Nephron progenitor cell (in vitro differentiated cells): ENCODE data around the gene FRMD4A.
A peak's percentile ranks its signal among the peaks of the same experiment; 100 is the strongest.
"Not testable (repeated sequence)": the region's sequence is repeated elsewhere in the genome, so short reads cannot be mapped to it uniquely, and the experiment has no call there.

Source experiments
- DNase-seq: peaks from one replicate; pipeline ENCODE4 v3.0.0; 2021
- H3K27ac Mint-ChIP-seq: 2 replicates; pipeline ENCODE4 v1.8.0; 2021; ENCODE audit warnings: mild to moderate bottlenecking, moderate library complexity, mixed read lengths
- H3K27me3 Mint-ChIP-seq: 2 replicates; pipeline ENCODE4 v1.8.0; 2021; ENCODE audit warnings: mild to moderate bottlenecking, low read depth, mixed read lengths; ENCODE audit not compliant: poor library complexity
- H3K36me3 Mint-ChIP-seq: 2 replicates; pipeline ENCODE4 v1.8.0; 2021; ENCODE audit warnings: low read depth, mixed read lengths
- H3K4me1 Mint-ChIP-seq: 2 replicates; pipeline ENCODE4 v1.8.0; 2021; ENCODE audit warnings: mixed read lengths
- H3K4me3 Mint-ChIP-seq: 2 replicates; pipeline ENCODE4 v1.8.0; 2021; ENCODE audit warnings: mild to moderate bottlenecking, moderate library complexity, mixed read lengths
- H3K9me3 Mint-ChIP-seq: 2 replicates; pipeline ENCODE4 v1.8.0; 2021; ENCODE audit warnings: mild to moderate bottlenecking, moderate library complexity, mixed read lengths
- CTCF ChIP-seq: fragments of 200-600 bp; sonication (generic); IDR thresholded peaks from 2 replicates; pipeline ENCODE4 v1.5.0; 2021; ENCODE audit warnings: antibody characterized with exemption

FRMD4A gene

GRCh38 chr10:14208231-14208630 lies 122.5 kb downstream of the FRMD4A start:
- Mint-ChIP-seq H3K27ac (no peak overlapping the region), H3K27me3 (peaks cover 11% of the 10 kb centered on the region), H3K4me1 (peaks cover 19% of the 10 kb centered on the region), H3K9me3 (no peaks in the 10 kb centered on the region), H3K36me3 (no peaks in the 10 kb centered on the region), H3K4me3 (no peak overlapping the region)
- TF ChIP-seq CTCF = no peak
- DNase-seq = no peak

- no peak for DNase-seq
- no peaks in the 10 kb centered on the region for H3K9me3 Mint-ChIP-seq
- peaks cover 5% of the 10 kb centered on the region for H3K27me3 Mint-ChIP-seq
- H3K4me3 Mint-ChIP-seq = no peak overlapping the region
- no peaks in the 10 kb centered on the region for H3K36me3 Mint-ChIP-seq
- H3K27ac Mint-ChIP-seq = no peak overlapping the region
- H3K4me1 Mint-ChIP-seq = peaks cover 28% of the 10 kb centered on the region
- TF ChIP-seq CTCF = no peak
Measured at GRCh38 chr10:14205233-14205632, 125.5 kb downstream of the FRMD4A start.

DNA sequence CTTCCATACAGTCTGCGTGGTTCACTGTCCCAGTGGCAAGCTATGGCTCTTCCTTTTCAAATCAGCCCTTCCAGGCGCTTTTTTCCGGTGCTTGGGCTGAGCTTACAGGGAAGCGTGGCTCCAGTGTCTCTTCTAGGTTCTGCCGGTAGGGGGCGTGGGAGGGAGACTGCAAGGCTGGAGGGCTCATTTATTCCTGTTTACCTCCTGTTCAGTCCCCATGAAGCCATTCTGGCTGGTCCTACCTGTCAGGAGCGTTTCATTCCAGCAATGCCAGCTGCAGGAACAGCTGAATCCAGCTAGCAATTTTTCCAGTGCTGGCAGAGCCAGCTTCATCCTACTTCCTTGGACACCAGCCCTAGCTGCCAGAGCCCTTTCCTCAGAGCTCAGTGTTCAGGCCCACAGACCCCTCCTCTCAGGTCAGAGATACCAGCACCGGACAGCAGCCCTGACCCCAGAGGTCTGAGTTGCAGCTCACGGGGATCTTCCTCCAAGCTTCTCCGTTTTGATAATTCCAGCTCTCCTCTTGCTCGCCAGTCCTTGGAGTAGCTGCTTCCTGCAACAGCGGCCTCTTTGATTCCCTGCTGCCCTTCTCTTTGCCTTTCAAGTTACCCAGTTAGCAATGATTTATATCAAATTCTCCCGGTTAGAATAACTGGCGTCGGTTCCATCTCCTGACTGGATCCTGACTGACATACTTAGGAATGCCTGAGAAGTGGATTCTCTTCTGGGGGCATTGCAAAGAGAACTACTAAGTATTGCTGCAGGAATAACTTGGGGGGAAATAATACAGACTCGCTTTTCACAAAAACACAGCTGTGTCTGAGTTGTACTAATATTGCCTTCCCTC lies 129.8 kb downstream of the FRMD4A start:
- no peaks in the 10 kb centered on the region for H3K36me3 Mint-ChIP-seq
- peak overlapping the region; percentile 78 for H3K27ac Mint-ChIP-seq
- H3K9me3 Mint-ChIP-seq = no peaks in the 10 kb centered on the region
- TF ChIP-seq CTCF = peak; percentile 51
- no peak overlapping the region for H3K4me3 Mint-ChIP-seq
- H3K27me3 Mint-ChIP-seq = peaks cover 13% of the 10 kb centered on the region
- peaks cover 37% of the 10 kb centered on the region for H3K4me1 Mint-ChIP-seq
- peak; percentile 53 for DNase-seq

DNA sequence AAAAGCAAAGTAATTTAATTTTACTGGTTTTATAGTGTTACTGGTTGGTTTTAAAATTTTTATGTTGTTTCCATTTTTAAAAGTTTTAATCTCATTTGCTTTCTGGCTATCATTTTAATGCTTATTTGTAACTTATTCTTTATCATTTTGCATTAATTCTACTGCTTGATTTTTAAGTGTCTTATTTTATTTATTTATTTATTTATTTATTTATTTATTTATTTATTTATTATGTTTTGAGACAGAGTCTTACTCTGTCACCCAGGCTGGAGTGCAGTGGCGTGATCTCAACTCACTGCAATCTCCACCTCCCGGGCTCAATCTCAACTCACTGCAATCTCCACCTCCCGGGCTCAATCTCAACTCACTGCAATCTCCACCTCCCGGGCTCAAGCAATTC lies 131.6 kb downstream of the FRMD4A start:
- not testable (repeated sequence) for H3K4me3 Mint-ChIP-seq, H3K27ac Mint-ChIP-seq, DNase-seq, H3K27me3 Mint-ChIP-seq, H3K9me3 Mint-ChIP-seq, H3K36me3 Mint-ChIP-seq
- H3K4me1 Mint-ChIP-seq = peaks cover 37% of the 10 kb centered on the region

GRCh38 chr10:14198078-14198477 lies 132.6 kb downstream of the FRMD4A start:
- no peak for DNase-seq
- no peaks in the 10 kb centered on the region for H3K9me3 Mint-ChIP-seq
- no peak overlapping the region for H3K27ac Mint-ChIP-seq
- H3K4me1 Mint-ChIP-seq = peaks cover 39% of the 10 kb centered on the region
- TF ChIP-seq CTCF = no peak
- no peaks in the 10 kb centered on the region for H3K36me3 Mint-ChIP-seq
- peaks cover 8% of the 10 kb centered on the region for H3K27me3 Mint-ChIP-seq
- H3K4me3 Mint-ChIP-seq = no peak overlapping the region

DNA sequence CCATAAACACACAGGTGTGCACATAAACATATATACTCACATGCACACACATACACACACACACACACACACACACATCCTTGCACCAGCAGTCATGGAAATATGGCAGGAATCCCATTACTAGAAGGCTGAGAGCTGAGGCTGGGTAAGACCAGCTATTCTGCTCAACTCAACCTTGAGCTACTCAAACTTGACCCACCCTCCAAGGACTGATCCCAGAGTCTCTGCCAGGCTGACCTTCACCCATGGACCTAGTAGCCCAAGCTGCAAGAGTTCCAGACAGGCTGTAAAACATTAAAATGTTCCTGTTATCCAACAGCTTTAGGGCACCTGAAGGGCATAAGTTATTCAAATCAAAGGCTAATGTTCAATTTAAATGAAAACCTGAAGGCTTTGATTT lies 134.6 kb downstream of the FRMD4A start:
- Mint-ChIP-seq H3K36me3 (no peaks in the 10 kb centered on the region), H3K27me3 (peaks cover 8% of the 10 kb centered on the region), H3K9me3 (no peaks in the 10 kb centered on the region), H3K4me1 (peaks cover 52% of the 10 kb centered on the region), H3K27ac (peak overlapping the region; percentile 44), H3K4me3 (no peak overlapping the region)
- TF ChIP-seq CTCF = no peak
- DNase-seq = no peak
